GM18519 (cell line): ENCODE data around the gene RAF1.
"Not testable (repeated sequence)": the region's sequence is repeated elsewhere in the genome, so short reads cannot be mapped to it uniquely, and the experiment has no call there.

Source experiments
- ATAC-seq: cut with Tn5 transposase; IDR thresholded peaks from one replicate; pipeline ENCODE4 v1.9.1; 2021; ENCODE audit warnings: mild to moderate bottlenecking, moderate library complexity; ENCODE audit not compliant: unreplicated experiment, low FRiP score

RAF1 gene

DNA sequence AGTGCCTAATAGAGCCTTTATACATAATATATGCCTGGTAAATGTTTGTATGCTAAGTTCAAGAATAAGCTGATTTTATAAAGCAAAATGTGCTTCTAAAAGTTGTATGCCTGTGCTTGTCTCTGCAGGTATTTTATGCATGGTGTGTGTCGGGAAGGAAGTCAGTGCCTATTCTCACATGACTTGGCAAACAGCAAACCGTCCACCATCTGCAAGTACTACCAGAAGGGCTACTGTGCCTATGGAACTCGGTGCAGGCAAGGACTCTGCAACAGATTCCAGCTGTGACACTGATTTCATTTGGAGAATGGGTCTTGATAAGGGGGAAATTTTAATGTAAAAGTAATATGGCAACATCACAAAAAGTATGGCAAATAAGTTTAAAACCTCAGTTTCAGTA lies 95.2 kb downstream of the RAF1 start:
- no peak for ATAC-seq

DNA sequence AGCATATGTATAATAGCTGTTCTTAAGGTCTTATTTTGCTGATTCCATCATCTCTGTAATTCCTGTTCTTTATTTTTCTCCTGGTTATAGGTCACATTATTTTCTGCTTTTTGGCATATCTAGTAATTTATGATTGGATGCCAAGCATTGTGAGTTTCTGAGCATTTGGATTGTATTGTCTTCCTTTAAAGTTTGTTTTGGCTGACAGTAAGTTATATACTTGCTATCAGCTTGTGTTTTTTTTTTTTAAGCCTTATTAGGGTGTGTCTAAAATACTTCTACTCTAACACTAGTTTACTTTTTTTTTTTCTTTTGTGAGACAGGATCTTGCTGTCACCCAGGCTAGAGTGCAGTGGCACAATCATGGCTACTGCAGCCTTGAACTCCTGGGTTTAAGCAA lies 96.9 kb downstream of the RAF1 start:
- ATAC-seq = no peak

GRCh38 chr3:12562451-12562850 lies 101.5 kb downstream of the RAF1 start:
- no peak for ATAC-seq

- no peak for ATAC-seq
Measured at GRCh38 chr3:12561397-12561796, 102.5 kb downstream of the RAF1 start.

GRCh38 chr3:12560505-12561190 lies 103.3 kb downstream of the RAF1 start:
- ATAC-seq = peak; percentile 39

GRCh38 chr3:12559520-12559919 lies 104.4 kb downstream of the RAF1 start:
- ATAC-seq = no peak

DNA sequence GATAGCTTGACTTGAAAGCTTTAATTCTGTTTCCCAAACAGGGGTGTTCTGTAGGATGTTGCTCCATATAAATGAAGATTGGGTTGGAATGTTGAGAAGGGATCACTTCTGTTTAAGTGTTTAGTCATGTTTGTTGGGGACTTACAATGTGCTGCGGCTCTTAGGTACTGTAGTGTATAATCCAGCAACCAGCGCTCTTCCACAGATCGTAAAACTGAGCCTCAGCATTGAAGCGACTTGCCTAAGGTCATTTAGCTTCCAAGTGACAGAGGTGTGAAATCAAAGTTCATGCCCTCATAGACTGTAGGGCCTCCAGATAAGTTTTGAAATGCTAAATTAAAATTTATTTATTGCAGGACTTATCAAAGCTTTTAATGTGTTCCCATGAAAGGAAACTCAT lies 105.2 kb downstream of the RAF1 start:
- ATAC-seq = no peak

DNA sequence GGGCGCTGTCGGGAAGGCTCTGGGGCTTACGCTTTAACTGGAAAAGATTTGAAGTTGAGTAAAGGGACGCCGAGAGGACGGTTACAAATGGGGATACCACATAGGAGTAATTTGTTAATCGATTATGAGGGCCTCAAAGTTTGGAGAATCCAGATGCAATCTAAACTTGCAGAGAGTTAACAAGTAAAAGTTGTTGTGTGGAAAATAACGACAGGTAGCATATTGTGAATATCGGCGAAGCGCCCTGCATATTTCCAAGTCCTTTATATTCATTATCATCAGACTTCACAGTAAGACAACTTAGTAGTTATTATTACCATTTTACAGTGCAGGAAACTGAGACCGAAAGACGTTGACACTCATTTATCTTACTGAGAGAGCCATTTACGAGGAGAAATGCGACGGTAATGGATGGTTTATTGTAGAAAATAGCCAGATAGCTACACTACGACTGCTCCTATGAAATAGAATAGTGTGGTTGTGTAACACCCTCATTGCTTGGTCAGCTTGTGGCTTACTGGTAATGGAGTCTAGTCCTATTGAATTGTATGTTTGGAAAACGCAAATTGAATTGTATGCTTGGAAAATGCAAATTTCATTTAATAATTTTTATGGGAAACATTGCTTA lies 106.3 kb downstream of the RAF1 start:
- ATAC-seq = no peak

DNA sequence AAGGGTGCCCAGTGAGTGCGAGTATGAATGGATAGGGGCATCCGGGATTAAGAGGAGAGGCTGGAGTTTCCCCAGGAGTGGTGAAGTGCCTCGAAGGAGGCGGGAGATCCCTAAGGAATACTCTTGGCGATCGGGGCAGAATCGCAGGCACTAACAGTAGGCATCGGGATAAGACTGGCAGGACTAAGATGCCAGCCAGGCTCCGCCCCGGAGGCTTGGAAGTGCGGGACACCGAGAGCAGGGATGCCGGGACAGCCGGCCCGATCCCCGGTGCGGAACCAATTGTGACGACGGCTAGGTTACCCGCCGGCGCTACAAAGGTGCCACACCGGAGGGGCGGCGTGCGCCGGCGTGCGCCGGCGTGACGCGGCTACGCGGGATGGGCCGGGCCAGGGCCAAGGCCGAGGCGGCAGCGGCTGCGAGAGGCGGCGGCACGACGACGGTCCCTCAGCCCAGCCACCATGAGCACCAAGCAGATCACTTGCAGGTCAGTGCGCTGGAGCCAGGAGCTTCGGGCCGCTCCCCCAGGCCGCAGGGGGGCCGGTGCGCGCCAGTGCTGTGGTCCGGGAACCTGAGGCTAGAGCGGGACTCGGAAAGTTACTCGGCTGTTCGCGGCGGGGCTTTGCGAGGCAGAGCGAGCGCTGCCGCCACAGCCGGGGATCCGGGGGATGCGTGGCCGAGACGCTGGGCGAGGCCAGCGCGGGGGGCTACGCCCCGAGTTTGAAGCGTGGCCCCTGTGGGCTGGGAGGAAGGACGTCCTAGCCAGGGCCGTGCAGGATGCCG lies 107.0 kb downstream of the RAF1 start, which contains the start of gene MKRN2:
MKRN2 (plus strand) TSS at position 398 of the 783 bp plus-strand sequence; CDS start at position 462, 64 bp downstream.
- peak; percentile 59 for ATAC-seq

GRCh38 chr3:12556314-12556689 lies 107.6 kb downstream of the RAF1 start:
- no peak for ATAC-seq

GRCh38 chr3:12553921-12554391 lies 110.0 kb downstream of the RAF1 start:
- ATAC-seq = no peak

DNA sequence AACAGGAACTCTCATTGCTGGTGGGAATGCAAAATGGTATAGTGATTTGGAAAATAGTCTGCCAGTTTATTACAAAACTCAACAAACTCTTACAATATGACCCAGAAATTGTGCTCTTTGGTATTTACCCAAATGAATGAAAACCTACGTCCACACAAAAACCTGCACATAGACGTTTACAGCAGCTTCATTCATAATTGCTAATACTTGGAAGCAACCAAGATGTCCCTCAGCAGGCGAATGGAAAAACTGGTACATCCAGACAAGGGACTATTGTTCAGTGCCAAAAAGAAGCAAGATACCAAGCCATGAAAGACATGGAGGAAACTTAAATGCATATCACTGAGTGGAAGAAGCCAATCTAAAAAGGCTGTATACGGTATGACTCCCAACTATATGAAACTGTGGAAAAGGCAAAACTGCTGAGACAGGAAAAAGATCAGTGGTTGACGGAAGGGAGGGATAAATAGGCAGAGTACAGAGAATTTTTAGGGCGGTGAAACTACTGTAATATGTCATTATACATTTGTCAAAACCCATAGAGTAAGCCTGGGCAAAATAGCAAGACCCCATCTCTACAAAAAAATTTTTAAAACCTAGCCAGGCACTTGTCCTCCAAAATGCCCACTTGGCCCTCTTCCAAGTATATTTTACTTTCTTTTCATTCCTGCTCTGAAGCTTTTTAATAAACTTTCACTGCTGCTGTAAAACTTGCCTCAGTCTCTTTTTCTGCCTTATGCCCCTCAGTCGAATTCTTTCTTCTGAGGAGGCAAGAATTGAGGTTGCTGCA lies 113.8 kb downstream of the RAF1 start:
- ATAC-seq = no peak

GRCh38 chr3:12545473-12545791 lies 118.5 kb downstream of the RAF1 start, which contains the start of gene MKRN2OS:
Gene MKRN2OS (minus strand): TSS chr3:12545499. CDS start chr3:12545464, 35 bp downstream.
- no peak for ATAC-seq

GRCh38 chr3:12544652-12545472 lies 119.1 kb downstream of the RAF1 start:
- no peak for ATAC-seq

DNA sequence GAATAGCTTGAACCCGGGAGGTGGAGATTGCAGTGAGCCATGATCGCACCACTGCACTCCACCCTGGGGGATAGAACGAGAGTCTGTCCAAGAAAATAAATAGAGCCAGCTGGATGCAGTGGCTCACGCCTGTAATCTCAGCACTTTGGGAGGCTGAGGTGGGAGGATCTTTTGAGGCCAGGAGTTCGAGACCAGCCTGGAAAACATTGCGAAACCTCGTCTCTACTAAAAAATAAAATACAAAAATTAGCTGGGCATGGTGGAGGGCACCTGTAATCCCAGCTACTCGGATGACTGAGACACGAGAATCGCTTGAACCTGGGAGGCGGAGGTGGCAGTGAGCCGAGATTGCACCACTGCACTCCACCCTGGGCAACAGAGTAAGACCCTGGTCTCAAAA lies 120.4 kb downstream of the RAF1 start:
- not testable (repeated sequence) for ATAC-seq

DNA sequence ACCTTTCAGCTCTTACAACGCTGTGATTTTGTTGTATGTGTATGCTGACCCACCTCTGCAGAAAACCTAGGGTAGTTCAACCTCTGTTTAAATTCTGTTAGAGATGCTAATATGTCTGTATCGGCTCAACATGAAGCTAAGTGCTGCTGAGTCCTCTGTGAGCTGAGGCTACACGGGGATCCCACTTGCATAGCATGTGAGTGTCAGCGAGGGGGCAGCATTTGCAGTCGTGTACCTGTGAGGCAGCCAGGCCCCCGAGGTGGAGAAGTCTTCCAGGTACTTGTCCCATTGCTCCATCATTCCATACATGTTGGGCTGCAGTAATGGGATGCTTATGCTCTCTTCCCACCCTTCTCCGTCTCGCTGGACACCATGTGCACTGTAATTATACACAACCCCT lies 122.3 kb downstream of the RAF1 start:
- no peak for ATAC-seq

- ATAC-seq = no peak
Measured at GRCh38 chr3:12536423-12536822, 127.5 kb downstream of the RAF1 start.
